ENCODE data around the gene EXOC4.

DNA sequence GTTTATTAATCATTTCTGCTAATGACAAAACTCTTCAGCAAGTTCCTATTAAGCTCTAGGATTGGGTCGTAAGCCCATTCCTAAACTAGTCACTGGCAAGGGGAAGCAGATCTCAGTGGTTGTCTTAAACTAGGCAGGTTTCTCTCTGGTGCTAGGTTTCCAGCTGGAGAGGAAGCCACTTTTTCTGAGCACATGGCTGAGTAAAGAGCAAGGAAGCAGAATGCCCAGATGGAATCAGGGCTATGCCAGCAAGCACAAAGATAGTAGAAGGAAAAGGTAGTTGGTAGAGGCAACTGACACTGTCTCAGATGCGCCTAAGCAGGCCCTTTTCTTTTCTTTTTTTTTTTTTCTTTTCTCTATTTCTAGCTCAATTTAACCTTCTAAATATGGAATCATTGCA is 224.9 kb downstream of the EXOC4 start:
- TF ChIP-seq POLR2A (IDR thresholded peaks at IDR 0.05; ENCODE audit: low read length) (no peak), GATA1 (IDR thresholded peaks at IDR 0.05; ENCODE audit: low read depth, low read length) (no peak)

All from erythroblast (primary cell).